Measurements from ENCODE around the gene RAB33A.
A peak's percentile ranks its signal among the peaks of the same experiment; 100 is the strongest.

The RAB33A gene

GRCh38 chrX:130171446-130172126 lies at the start of gene RAB33A:
Gene RAB33A, plus strand, starts transcription at chrX:130171962. Its CDS starts 101 bp downstream, at chrX:130172063.
- peak in 54 of 56 donors; percentile 0 to 83 (median 56) for DNase-seq

GRCh38 chrX:130124577-130124976 lies 47.2 kb upstream of the RAB33A start:
- DNase-seq, result no peak

GRCh38 chrX:130125091-130125874 lies 46.5 kb upstream of the RAB33A start:
- DNase-seq, result peak in 14 of 56 donors; percentile 0 to 17 (median 3)

GRCh38 chrX:130130990-130131389 lies 40.8 kb upstream of the RAB33A start:
- DNase-seq, result no peak

- DNase-seq, result no peak
Observed at GRCh38 chrX:130136496-130136895, 35.3 kb upstream of the RAB33A start.

GRCh38 chrX:130136961-130137360 lies 34.8 kb upstream of the RAB33A start:
- DNase-seq, result no peak

- DNase-seq, result no peak
Observed at GRCh38 chrX:130139474-130140201, 32.1 kb upstream of the RAB33A start.

GRCh38 chrX:130144509-130144908 lies 27.3 kb upstream of the RAB33A start:
- DNase-seq, result no peak

- DNase-seq, result no peak
Observed at GRCh38 chrX:130145123-130145522, 26.6 kb upstream of the RAB33A start.

- no peak for DNase-seq
Observed at GRCh38 chrX:130147631-130148030, 24.1 kb upstream of the RAB33A start.

GRCh38 chrX:130155564-130155963 lies 16.2 kb upstream of the RAB33A start:
- no peak for DNase-seq

GRCh38 chrX:130158311-130158710 lies 13.5 kb upstream of the RAB33A start:
- no peak for DNase-seq

GRCh38 chrX:130159776-130160175 lies 12.0 kb upstream of the RAB33A start:
- DNase-seq, result no peak

- DNase-seq, result no peak
Observed at GRCh38 chrX:130162094-130162735, 9.5 kb upstream of the RAB33A start.

- no peak for DNase-seq
Observed at GRCh38 chrX:130163398-130163797, 8.4 kb upstream of the RAB33A start.

- DNase-seq, result peak in 8 of 56 donors; percentile 23 to 59 (median 44)
Observed at GRCh38 chrX:130165181-130165702, 6.5 kb upstream of the RAB33A start.

- DNase-seq, result peak; percentile 17 to 92 (median 82)
Observed at GRCh38 chrX:130165703-130166502, 5.9 kb upstream of the RAB33A start, which contains the start of gene AIFM1. Gene AIFM1, minus strand, starts transcription at chrX:130165841. Its CDS starts 185 bp downstream, at chrX:130165656.

GRCh38 chrX:130166503-130166777 lies 5.3 kb upstream of the RAB33A start:
- no peak for DNase-seq

- DNase-seq, result no peak
Observed at GRCh38 chrX:130167040-130167439, 4.7 kb upstream of the RAB33A start.

- DNase-seq, result peak; percentile 7 to 91 (median 83)
Observed at GRCh38 chrX:130170752-130171445, 863 bp upstream of the RAB33A start.
